Activated CD8-positive, alpha-beta memory T cell treated with anti-CD3 and anti-CD28 coated beads, Interleukin-2, amount 50 U/mL, for 48 hours (primary cell): ENCODE data around the gene ADPRS.

ENCODE experiments used
- DNase-seq: peaks from one replicate; pipeline ENCODE4 v3.0.0-alpha.2; 2020

Gene ADPRS

DNA sequence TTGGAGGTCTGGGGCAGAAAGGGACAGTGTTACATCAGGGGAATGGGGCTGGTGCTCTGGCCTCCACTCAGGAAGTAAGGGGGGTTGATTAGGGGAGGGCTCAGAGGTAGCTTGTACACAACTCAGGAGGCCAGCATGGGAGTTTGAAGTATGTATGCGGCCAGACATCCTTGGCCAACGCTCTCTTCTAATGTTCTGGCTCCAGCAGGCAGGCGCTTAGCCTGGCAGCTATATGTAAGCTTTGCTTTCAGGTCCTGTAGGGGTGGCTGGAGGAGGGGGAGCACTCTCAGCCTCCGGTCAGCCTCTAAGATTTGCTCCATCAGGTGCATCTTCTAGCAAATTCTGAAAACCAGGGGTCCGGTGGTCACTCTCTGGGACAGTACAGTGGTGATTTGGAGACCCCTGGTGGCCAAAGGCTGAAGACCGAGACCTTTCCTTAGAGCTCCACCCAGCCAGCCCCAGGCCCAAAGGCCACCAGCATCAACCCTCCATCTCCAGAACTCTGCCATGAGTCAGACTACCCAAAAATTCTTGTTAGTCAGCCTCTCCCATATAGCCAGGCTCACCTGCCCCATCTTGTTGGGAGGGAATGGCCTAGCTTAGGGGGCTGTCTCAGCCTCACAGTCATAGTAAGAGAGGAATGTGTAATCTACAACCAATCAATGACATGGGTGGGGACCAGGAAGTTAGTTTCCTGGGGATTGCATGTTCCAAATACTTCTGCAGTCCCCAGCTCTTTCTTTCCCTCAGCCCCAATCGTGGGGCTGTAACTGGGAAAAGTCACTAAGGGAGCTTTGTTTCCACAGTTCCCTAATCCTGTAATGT, 46.0 kb downstream of the ADPRS start:
- DNase-seq, result peak; percentile 73

GRCh38 chr1:36135330-36135667, 46.6 kb downstream of the ADPRS start:
- no peak for DNase-seq

DNA sequence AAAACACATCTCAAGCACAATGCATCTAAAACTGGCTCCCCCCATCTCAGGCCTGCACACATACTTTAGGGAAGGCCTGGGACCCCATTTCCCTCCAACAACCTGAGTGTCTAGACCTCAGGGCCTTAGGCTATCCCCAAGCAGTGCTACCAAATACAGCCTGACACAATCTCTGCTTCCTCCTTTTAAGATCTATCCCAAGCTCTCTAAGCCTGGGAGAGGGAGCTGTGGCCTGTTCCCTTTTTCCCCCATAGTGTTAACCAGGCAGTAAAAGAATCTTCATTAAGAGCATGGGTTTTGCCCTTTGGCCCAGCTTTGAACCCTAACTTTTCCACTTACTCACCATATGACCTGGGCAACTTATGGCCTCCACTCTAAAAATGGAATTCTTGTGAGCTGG, 47.1 kb downstream of the ADPRS start:
- DNase-seq, result no peak

DNA sequence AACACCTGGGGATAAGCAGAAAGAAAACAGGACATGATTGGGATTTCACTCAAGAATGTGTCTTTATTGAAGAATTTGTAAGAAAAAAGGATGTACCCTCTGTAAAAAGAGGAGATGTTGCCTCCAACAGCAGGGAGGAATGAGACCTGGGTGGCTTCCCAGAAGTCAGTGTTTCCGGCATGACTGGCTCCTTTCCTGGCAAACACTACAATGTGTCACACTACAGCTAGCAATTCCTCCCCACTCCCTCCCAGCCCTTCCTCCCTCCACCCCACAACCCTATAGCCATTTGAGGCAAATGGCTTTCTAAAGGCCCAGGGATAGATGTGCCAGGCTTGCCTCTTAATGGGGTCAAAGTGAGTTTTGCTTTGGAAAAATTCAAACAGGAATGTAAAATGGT, 47.8 kb downstream of the ADPRS start:
- DNase-seq, result no peak

- no peak for DNase-seq
Observed at GRCh38 chr1:36137226-36137625, 48.5 kb downstream of the ADPRS start.

DNA sequence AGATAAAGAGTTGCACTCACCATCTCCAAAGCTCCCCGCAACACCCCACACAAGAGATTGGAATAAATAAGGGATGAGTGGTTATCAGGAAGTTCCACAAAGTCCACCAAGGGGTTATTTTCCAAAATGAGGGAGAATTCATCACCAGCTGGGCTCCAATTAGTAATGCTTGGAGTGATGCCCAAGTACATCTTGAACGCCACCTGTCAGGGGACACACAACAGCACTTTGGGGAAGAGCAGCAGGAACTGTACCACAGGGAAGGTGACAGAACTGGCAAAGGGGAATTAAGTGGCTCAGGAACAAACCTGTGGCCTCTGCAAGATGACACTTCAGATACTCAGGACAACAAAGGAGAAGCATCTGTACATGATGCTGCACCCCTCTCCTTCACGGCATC, 49.1 kb downstream of the ADPRS start:
- no peak for DNase-seq

DNA sequence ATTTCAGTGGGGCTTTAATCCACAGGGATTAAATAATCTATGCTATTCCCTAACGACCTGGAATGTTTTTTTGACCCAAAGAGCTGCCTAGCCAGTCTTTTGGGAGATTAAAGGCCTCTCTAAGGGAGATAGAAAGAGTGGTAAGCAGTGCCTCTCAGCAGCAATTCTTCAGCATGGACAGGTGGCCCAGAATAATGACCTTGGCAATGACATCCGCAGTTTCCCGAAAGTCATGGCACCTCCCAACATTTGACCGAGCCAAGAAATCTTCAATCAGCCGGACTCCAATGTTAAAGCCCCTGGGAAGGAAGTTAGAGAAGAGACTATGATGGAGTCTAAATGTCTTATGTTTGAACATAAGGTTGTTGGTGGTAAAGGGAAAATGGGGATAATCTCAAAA, 50.8 kb downstream of the ADPRS start:
- no peak for DNase-seq

DNA sequence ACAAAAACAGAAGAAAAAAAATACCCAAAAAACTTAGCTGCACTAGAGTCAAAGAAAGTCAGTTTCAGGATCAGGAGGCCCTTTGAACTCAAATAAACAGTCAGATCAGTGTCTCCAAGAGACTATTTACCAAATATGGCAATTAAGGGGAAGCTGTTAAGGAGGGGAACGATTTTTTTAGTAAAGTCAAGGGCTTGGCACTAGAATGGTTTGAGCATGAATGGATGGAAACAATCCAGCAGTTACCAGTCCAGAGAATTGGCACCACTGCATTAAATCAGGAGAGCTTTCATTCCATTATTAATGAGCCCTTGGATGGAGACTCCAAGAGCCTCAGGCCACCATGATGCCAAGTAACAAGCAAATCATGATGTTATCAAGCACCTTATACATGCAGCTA, 53.4 kb downstream of the ADPRS start:
- DNase-seq, result no peak

GRCh38 chr1:36143424-36143823, 54.7 kb downstream of the ADPRS start:
- DNase-seq, result no peak
